Sigmoid colon (tissue), 4 donors: ENCODE measurements around the gene UBE3B.

Source experiments
- EP300 ChIP-seq, 4 donors: sonication (generic); formaldehyde crosslinking; IDR thresholded peaks; one replicate each; pipeline ENCODE4 v1.6.1; 2017; ENCODE audit warnings: antibody characterized with exemption in 4 of 4
- POLR2A ChIP-seq, 2 donors: fragments of 450-650 bp; IDR thresholded peaks; one replicate each; pipeline ENCODE4 v1.6.1; 2016; ENCODE audit warnings: antibody characterized with exemption in 2 of 2, mild to moderate bottlenecking in 2 of 2, moderate library complexity in 2 of 2
- POLR2AphosphoS5 ChIP-seq, 4 donors: sonication (generic); formaldehyde crosslinking; IDR thresholded peaks; one replicate each; pipeline ENCODE4 v1.6.1; 2017; ENCODE audit warnings: antibody characterized with exemption in 4 of 4
- TF ChIP-seq, protein P1 (sequence below), 4 experiments: fragments of 450-650 bp in 3 of 4; fragments of 200-600 bp in 1 of 4; IDR thresholded peaks; one replicate each; pipeline ENCODE4 v1.5.1; 2016 to 2019; ENCODE audit warnings: antibody characterized with exemption in 4 of 4, mild to moderate bottlenecking in 3 of 4, moderate library complexity in 2 of 4

- TF ChIP-seq EP300 (IDR thresholded peaks at IDR 0.05) = no peak
- no peak for TF ChIP-seq POLR2A (IDR thresholded peaks at IDR 0.05)
- TF ChIP-seq, protein P1, sequence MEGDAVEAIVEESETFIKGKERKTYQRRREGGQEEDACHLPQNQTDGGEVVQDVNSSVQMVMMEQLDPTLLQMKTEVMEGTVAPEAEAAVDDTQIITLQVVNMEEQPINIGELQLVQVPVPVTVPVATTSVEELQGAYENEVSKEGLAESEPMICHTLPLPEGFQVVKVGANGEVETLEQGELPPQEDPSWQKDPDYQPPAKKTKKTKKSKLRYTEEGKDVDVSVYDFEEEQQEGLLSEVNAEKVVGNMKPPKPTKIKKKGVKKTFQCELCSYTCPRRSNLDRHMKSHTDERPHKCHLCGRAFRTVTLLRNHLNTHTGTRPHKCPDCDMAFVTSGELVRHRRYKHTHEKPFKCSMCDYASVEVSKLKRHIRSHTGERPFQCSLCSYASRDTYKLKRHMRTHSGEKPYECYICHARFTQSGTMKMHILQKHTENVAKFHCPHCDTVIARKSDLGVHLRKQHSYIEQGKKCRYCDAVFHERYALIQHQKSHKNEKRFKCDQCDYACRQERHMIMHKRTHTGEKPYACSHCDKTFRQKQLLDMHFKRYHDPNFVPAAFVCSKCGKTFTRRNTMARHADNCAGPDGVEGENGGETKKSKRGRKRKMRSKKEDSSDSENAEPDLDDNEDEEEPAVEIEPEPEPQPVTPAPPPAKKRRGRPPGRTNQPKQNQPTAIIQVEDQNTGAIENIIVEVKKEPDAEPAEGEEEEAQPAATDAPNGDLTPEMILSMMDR (IDR thresholded peaks at IDR 0.05) = no peak
- no peak for TF ChIP-seq POLR2AphosphoS5 (IDR thresholded peaks at IDR 0.05)
Measured at GRCh38 chr12:109532721-109533486, 55.5 kb downstream of the UBE3B start.
